NCI-H187 (cell line): ENCODE data around the gene TSPAN6.

Experiments used
- DNase-seq, 2 experiments: peaks; one replicate each; lab custom pipeline; 2025; lab: John Stamatoyannopoulos, UW

Gene TSPAN6

DNA sequence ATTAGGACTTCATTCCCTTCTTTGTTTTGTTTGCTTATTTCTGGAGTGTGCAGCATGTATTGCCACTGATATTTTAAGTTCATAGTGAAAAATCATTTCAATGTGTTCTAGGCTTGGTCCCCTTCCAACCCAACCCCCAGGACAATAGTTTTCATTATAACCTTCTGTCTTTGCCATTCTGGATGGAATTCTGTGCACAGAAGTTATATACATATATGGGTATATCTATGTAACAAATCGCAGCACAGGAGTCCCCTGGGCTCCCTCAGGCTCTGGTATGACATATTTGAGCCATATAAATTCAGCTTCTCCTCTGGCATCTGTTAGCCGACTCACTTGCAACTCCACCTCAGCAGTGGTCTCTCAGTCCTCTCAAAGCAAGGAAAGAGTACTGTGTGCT is 52.0 kb downstream of the TSPAN6 start, which contains the start of gene TNMD:
Gene TNMD (plus strand): TSS at position 326 of the 400 bp plus-strand sequence. CDS start 83 bp downstream, outside the sequence.
- DNase-seq: no peak
